B cell (primary cell): ENCODE results near the gene RNASE13. TPM values are rescaled to one million over a fixed set of nuclear protein-coding genes. Genes with fewer than 3 reads are reported as not detected.

ENCODE experiments used
- ATAC-seq: fragments of 200-7000 bp; cut with Tn5 transposase; one replicate; pipeline ENCODE4 v1.10.0; 2021; ENCODE audit warnings: low read depth, mild to moderate bottlenecking, moderate number of reproducible peaks, moderate library complexity
- CTCF ChIA-PET: fragments of 350-600 bp; sonication (Branson Sonifier 250); formaldehyde crosslinking; loops from one replicate; lab custom pipeline; 2021; ENCODE audit warnings: antibody characterized with exemption, inconsistent platforms; lab: Charles Lee
- POLR2A ChIA-PET: fragments of 350-600 bp; sonication (Branson Sonifier 250); formaldehyde crosslinking; loops from one replicate; lab custom pipeline; 2021; ENCODE audit warnings: antibody characterized with exemption; lab: Charles Lee
- DNase-seq: peaks from one replicate; pipeline ENCODE4 v3.0.0; 2013
- H2AFZ ChIP-seq: 2 replicates; pipeline ENCODE4 v1.6.1; 2012; ENCODE audit warnings: mild to moderate bottlenecking, low read depth, low read length; ENCODE audit not compliant: insufficient read depth, poor library complexity, severe bottlenecking
- H3K27ac ChIP-seq, 2 donors: 1 replicate in 1 of 2; 2 replicates in 1 of 2; pipeline ENCODE4 v1.5.1; 2012 to 2013; ENCODE audit warnings: low read length in 2 of 2, mild to moderate bottlenecking in 2 of 2, moderate library complexity in 1 of 2
- H3K27me3 ChIP-seq, 4 experiments: fragments of 200-600 bp in 1 of 4; sonication (generic) in 1 of 4; replicated peaks in 1 of 4; 1 replicate in 2 of 4; 2 replicates in 2 of 4; pipeline versions ENCODE4 v1.6.1 to v1.7.0; 2013 to 2016; ENCODE audit warnings: low read length in 3 of 4, mild to moderate bottlenecking in 2 of 4, mixed read lengths in 1 of 4, moderate library complexity in 1 of 4; ENCODE audit not compliant: insufficient read depth in 4 of 4, control insufficient read depth in 3 of 4; ENCODE audit errors: control extremely low read depth in 1 of 4
- H3K36me3 ChIP-seq, 2 experiments: replicated peaks in 1 of 2; 1 replicate in 1 of 2; 2 replicates in 1 of 2; pipeline versions ENCODE4 v1.6.1 to v1.7.1; 2013; ENCODE audit warnings: low read length in 1 of 2; ENCODE audit not compliant: insufficient read depth in 2 of 2, control insufficient read depth in 1 of 2; ENCODE audit errors: control extremely low read depth in 1 of 2, extremely low read depth in 1 of 2
- H3K4me1 ChIP-seq, 2 donors: fragments of 200-600 bp in 1 of 2; sonication (generic) in 1 of 2; 1 replicate in 1 of 2; 2 replicates in 1 of 2; pipeline versions ENCODE4 v1.5.1 to v1.6.1; 2013 to 2017; ENCODE audit warnings: low read length in 2 of 2; ENCODE audit not compliant: control insufficient read depth in 2 of 2, insufficient read depth in 2 of 2
- H3K4me2 ChIP-seq: replicated peaks from 2 replicates; pipeline ENCODE3; 2012; ENCODE audit warnings: mild to moderate bottlenecking, low read depth, low read length; ENCODE audit not compliant: poor library complexity, severe bottlenecking
- H3K4me3 ChIP-seq, 5 experiments: fragments of 200-600 bp in 1 of 5; sonication (generic) in 1 of 5; 1 replicate in 3 of 5; 2 replicates in 2 of 5; pipeline versions ENCODE4 v1.5.1 to v1.7.0; 2011 to 2016; ENCODE audit warnings: low read length in 4 of 5, mild to moderate bottlenecking in 4 of 5, low read depth in 2 of 5, control low read depth in 1 of 5, moderate library complexity in 1 of 5; ENCODE audit not compliant: insufficient read depth in 1 of 5; ENCODE audit errors: control extremely low read depth in 1 of 5, extremely low read depth in 1 of 5
- H3K79me2 ChIP-seq: fragments of 200-600 bp; sonication (generic); one replicate; pipeline ENCODE4 v1.6.0; 2016; ENCODE audit warnings: low read length; ENCODE audit not compliant: control insufficient read depth, insufficient read depth
- H3K9ac ChIP-seq: fragments of 200-600 bp; sonication (generic); 2 replicates; pipeline ENCODE4 v1.6.1; 2017; ENCODE audit warnings: mild to moderate bottlenecking, low read length, moderate library complexity
- H3K9me3 ChIP-seq, 3 donors: one replicate each; pipeline versions ENCODE4 v1.6.1 to v1.7.1; 2013; ENCODE audit warnings: low read length in 2 of 3; ENCODE audit not compliant: control insufficient read depth in 2 of 3, insufficient read depth in 1 of 3; ENCODE audit errors: control extremely low read depth in 1 of 3
- H4K20me1 ChIP-seq: 2 replicates; pipeline ENCODE4 v1.6.0; 2012; ENCODE audit warnings: mild to moderate bottlenecking, low read length; ENCODE audit not compliant: insufficient read depth, control insufficient read depth, poor library complexity, severe bottlenecking
- H3K27ac Mint-ChIP-seq: one replicate; pipeline ENCODE4 v1.8.0; 2021; ENCODE audit warnings: mixed read lengths
- H3K27me3 Mint-ChIP-seq: one replicate; pipeline ENCODE4 v1.8.0; 2021; ENCODE audit warnings: mixed read lengths
- H3K4me1 Mint-ChIP-seq: one replicate; pipeline ENCODE4 v1.8.0; 2021; ENCODE audit warnings: mixed read lengths
- H3K4me3 Mint-ChIP-seq: one replicate; pipeline ENCODE4 v1.8.0; 2021; ENCODE audit warnings: mixed read lengths
- H3K9me3 Mint-ChIP-seq: one replicate; pipeline ENCODE4 v1.8.0; 2022; ENCODE audit warnings: mixed read lengths; ENCODE audit not compliant: insufficient read depth
- EZH2 ChIP-seq: IDR thresholded peaks from 2 replicates; pipeline ENCODE4 v1.6.1; 2012; ENCODE audit warnings: borderline replicate concordance, low read depth, mild to moderate bottlenecking, moderate library complexity, low read length; ENCODE audit not compliant: insufficient read depth, poor library complexity, severe bottlenecking
- WGBS: methylation state at CpG from one replicate; pipeline ENCODE4 v1.1.5; 2013; ENCODE audit warnings: missing lambda C conversion rate; ENCODE audit not compliant: insufficient coverage; 5-methylcytosine and 5-hydroxymethylcytosine counted together
- intact Hi-C: fragments of 100-400 bp; cut with micrococcal nuclease; formaldehyde crosslinking; loops from one replicate; pipeline ENCODE4 v1.10.0; 2022
- polyA plus RNA-seq: library from polyadenylated mRNA; depleted of rRNA; stranded (reverse); fragments of >200 nt; gene quantifications from 2 replicates; pipeline ENCODE4 v1.2.3, GENCODE V29; 2012
- total RNA-seq, 2 donors: library from RNA; stranded (reverse); fragments of 120-200 nt in 1 of 2; gene quantifications; 1 replicate in 1 of 2; 2 replicates in 1 of 2; pipeline versions ENCODE4 v1.2.3 to v1.2.4, GENCODE V29; 2013 to 2022
- TF ChIP-seq, protein P1 (sequence below): fragments of 200-600 bp; IDR thresholded peaks from one replicate; pipeline ENCODE4 v1.8.0; 2022; ENCODE audit warnings: antibody characterized with exemption, mild to moderate bottlenecking

The RNASE13 gene
- total and polyA plus RNA-seq, 2 donors (not counting 1 experiment from before 2014, with no cell fraction given), result not detected

DNA sequence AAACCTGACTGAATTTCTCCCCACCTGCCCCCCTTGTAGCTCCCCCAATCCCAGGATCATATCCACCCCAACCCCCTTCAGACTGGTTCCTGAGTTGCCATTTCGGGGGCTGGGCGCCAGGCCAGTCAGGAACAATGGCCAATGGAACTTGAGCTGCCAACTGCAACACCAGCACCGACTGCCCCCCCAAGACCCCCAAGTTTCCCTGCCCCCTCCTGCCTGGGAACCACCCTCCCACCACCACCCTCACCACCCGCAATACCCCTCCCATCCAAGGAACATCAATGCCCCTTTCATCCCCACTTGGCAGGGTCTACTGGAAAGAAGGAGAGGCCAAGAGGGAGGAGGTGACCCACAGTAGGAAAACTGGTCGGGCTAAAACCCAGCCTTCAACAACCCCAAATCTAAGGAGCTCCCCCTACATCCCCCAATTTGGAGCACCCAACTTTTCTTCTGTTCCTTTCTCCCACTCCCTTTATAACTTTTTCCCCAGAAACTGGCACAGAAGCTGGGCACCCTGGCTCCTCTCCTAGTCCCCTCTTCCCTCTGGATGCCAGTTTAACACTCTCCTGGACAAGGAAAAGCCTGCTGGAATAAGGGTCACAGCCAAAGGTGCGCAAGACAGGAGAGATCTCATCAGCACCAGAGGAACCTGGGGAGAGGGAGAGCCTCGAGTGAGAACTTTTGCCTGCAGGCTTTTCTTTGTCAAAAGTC is 8.2 kb downstream of the RNASE13 start:
- no peak for TF ChIP-seq EZH2
- TF ChIP-seq, protein P1, sequence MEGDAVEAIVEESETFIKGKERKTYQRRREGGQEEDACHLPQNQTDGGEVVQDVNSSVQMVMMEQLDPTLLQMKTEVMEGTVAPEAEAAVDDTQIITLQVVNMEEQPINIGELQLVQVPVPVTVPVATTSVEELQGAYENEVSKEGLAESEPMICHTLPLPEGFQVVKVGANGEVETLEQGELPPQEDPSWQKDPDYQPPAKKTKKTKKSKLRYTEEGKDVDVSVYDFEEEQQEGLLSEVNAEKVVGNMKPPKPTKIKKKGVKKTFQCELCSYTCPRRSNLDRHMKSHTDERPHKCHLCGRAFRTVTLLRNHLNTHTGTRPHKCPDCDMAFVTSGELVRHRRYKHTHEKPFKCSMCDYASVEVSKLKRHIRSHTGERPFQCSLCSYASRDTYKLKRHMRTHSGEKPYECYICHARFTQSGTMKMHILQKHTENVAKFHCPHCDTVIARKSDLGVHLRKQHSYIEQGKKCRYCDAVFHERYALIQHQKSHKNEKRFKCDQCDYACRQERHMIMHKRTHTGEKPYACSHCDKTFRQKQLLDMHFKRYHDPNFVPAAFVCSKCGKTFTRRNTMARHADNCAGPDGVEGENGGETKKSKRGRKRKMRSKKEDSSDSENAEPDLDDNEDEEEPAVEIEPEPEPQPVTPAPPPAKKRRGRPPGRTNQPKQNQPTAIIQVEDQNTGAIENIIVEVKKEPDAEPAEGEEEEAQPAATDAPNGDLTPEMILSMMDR, result no peak
- Histone ChIP-seq H3K9me3 (no peaks in the 10 kb centered on the region), H3K79me2 (no peaks in the 10 kb centered on the region), H4K20me1 (no peaks in the 10 kb centered on the region), H3K36me3 (no peaks in the 10 kb centered on the region), H3K9ac (no peak overlapping the region), H3K4me2 (no peak overlapping the region), H3K4me1 (peaks cover 12 to 23% of the 10 kb centered on the region in 2 donors), H3K27me3 (peaks cover 0 to 30% (median 8%) of the 10 kb centered on the region in 4 experiments), H2AFZ (peak overlapping the region; percentile 97), H3K4me3 (no peak overlapping the region), H3K27ac (no peak overlapping the region)
- Mint-ChIP-seq H3K4me1 (peaks cover 19% of the 10 kb centered on the region), H3K27ac (no peak overlapping the region), H3K4me3 (peak overlapping the region; percentile 93), H3K27me3 (peaks cover 14% of the 10 kb centered on the region), H3K9me3 (no peaks in the 10 kb centered on the region)
- ATAC-seq (no peak), DNase-seq (no peak)
- intact Hi-C loops, result no loop called here
- POLR2A ChIA-PET, result no interaction called here
- CTCF ChIA-PET, result interaction anchor here (0.6 to 3.2 kb wide), 5 partner anchors 11 to 78 kb away, joined by 3 to 21 read pairs (median 3); no protein-coding TSS in a partner anchor
- 95% methylated on average over 5 of the region's 7 CpGs for WGBS
